ENCODE measurements around the gene OPHN1.

Gene OPHN1

DNA sequence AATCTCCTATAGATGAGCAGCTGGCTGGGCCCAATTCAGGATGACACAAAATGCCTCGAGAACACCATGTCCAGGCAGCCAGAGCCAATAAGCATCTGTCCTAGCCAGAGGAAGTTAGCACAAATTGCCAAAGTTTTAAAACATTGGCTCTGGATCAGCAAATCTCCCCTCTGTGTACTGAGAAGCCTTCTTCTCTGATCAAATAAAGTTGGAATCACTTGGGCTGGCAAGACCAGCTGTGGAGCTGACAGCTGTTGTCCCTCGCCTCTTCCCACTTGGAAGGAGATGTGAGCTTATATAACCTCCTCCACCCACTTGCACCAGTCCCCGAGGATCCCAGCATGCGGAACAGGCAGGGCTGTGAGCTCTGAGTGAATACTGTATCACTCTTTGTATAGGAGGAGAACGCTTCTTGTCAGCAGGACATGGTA, 183.9 kb downstream of the OPHN1 start:
- TF ChIP-seq, protein P1, sequence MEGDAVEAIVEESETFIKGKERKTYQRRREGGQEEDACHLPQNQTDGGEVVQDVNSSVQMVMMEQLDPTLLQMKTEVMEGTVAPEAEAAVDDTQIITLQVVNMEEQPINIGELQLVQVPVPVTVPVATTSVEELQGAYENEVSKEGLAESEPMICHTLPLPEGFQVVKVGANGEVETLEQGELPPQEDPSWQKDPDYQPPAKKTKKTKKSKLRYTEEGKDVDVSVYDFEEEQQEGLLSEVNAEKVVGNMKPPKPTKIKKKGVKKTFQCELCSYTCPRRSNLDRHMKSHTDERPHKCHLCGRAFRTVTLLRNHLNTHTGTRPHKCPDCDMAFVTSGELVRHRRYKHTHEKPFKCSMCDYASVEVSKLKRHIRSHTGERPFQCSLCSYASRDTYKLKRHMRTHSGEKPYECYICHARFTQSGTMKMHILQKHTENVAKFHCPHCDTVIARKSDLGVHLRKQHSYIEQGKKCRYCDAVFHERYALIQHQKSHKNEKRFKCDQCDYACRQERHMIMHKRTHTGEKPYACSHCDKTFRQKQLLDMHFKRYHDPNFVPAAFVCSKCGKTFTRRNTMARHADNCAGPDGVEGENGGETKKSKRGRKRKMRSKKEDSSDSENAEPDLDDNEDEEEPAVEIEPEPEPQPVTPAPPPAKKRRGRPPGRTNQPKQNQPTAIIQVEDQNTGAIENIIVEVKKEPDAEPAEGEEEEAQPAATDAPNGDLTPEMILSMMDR (IDR thresholded peaks at IDR 0.05; ENCODE audit: borderline replicate concordance, insufficient read depth, low read depth, low read length), result no peak
- no peak overlapping the region for H3K4me3 ChIP-seq (ENCODE audit: low read depth, low read length)

DNA sequence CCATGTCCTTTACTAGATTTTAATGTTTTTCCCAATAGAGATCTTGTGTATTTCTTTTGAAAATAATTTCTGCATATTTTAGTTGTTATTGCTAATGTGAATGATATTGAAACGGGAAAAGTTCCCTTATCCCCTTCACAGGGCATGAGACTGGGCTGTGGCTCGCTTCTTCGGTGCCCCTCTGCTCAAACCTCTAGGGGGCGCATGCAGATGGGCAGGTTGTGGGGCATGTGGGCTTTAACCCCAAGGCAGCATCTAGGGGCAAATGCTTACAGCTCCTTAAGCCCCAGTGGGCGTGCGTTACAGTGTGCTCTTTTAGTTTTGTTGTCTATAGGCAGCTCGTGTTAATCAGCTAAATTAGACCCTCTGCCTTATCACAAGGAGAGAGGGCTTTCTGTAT, 194.7 kb downstream of the OPHN1 start:
- no peak overlapping the region for H3K4me3 ChIP-seq (ENCODE audit: low read depth, low read length)
- TF ChIP-seq, protein P1 (IDR thresholded peaks at IDR 0.05; ENCODE audit: borderline replicate concordance, insufficient read depth, low read depth, low read length), result peak; percentile 61

DNA sequence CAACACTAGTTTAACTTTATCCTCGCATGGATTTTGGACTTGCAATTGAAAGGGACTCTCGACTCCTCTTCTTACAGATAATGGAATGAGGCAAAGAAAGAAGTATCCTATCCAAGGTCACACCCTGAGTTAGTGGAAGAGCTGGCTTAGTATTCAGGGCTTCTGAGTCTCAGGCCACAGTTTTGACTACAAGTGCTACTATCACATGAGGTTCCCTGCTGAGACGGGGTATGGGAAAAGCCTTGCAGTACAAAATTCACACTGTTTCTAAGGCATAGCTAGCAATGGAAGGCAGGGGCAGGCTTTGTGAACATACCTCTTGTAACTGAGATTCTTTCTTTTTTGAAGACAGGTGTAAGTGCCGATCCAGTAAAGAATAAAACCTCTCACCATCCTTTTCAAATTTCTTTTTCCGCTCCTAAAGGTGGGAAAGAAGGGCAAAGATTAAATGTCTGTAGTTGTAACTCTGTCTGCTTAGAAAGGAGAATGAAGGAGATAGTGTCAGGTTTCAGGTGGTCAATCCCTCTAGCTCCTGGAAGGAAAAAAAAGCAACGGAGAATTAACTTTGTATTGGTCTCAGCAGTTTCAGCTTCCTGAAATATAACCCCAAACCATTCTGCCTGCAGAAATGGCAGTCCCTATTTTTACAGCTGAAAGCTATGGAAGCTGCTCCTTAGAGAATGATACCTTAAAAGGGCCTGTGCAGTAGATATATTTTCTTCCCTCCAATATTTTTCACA, 199.0 kb downstream of the OPHN1 start:
- TF ChIP-seq, protein P1 (IDR thresholded peaks at IDR 0.05; ENCODE audit: borderline replicate concordance, insufficient read depth, low read depth, low read length), result no peak
- H3K4me3 ChIP-seq (ENCODE audit: low read depth, low read length), result no peak overlapping the region

DNA sequence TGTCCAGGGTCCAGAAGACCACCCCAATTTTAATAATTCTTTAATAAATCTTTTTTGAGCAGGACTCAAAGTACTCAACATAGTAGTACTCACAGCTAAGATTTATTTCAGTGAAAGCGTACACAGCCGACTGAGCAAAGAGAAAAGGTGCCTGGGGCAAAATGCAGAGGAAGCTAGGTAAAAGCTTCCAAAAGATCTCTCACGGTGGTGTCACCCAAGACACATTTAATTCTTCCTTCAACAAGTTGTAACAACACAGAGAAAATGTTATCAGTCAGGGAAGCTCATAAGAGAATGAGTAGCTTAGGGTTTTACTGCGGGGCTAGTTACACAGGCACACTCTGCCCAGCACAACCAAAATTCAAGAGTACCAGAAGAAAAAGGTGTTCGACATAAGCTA, 201.1 kb downstream of the OPHN1 start:
- no peak overlapping the region for H3K4me3 ChIP-seq (ENCODE audit: low read depth, low read length)
- TF ChIP-seq, protein P1 (IDR thresholded peaks at IDR 0.05; ENCODE audit: borderline replicate concordance, insufficient read depth, low read depth, low read length), result no peak

DNA sequence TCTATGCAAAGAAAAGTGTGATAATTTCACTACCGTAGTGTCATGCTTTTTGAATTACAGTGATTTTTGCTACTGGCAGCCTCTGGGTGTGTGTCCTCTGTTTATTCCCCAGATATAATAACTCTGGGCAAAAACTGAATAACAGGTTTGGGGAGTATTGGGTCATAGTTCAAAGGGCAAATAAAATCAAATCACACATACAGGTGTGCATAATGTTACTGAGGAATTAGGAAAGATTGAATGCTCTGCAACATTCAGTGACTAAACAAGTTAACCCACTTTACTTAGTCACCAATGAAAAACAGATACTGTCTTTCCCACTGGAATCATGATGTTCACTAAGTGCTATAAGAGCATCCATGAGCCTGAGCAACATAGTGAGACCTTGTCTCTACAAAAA, 224.3 kb downstream of the OPHN1 start:
- no peak overlapping the region for H3K4me3 ChIP-seq (ENCODE audit: low read depth, low read length)
- TF ChIP-seq, protein P1 (IDR thresholded peaks at IDR 0.05; ENCODE audit: borderline replicate concordance, insufficient read depth, low read depth, low read length), result no peak

DNA sequence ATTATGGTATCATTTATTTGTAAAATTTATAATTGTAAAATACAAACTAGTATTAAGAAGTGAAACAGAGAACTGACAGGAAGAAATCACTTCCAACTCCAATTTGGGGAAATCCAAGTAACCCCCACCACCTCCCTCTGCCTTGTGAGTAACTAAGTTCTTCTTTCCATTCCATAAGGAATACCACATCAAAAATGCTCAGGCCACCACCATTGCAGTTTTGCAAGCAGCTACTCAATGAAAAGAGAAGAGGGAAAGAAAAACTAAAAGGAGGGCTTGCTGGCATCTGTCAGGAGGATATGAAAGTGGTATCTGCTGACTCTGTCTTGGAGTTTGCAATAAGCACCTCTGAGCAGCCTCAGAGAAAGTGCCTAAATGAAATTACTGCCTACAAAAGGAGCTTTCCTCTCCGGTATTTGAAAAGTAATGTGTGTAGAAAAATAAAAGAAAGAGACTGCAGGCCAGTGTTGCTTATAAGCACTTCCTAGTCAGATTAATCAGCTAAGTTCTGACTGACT, 228.7 kb downstream of the OPHN1 start:
- H3K4me3 ChIP-seq (ENCODE audit: low read depth, low read length), result no peak overlapping the region
- TF ChIP-seq, protein P1 (IDR thresholded peaks at IDR 0.05; ENCODE audit: borderline replicate concordance, insufficient read depth, low read depth, low read length), result no peak

DNA sequence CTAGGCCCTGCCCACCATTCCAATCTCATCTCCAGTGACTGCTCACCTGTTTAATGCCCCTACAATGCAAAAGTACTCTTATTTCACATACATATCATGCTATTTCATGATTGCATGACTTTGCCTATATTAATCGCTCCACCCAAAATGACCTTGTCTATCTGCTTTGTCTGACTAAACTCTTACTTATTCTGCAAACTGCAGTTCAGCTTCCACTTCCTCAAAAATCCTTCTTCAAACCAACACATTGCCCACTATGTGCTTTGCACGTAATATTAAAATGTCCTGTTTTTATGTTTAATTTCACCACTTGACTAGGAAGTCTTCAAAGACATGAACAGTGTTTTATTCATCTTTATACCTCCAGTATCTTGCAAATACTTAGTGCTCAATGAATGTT, 229.6 kb downstream of the OPHN1 start:
- H3K4me3 ChIP-seq (ENCODE audit: low read depth, low read length), result no peak overlapping the region
- TF ChIP-seq, protein P1 (IDR thresholded peaks at IDR 0.05; ENCODE audit: borderline replicate concordance, insufficient read depth, low read depth, low read length), result no peak

All from GM12875 (cell line).